RWPE2 (cell line): Measurements from ENCODE around the gene USP53.
"Not testable (repeated sequence)": the region's sequence is repeated elsewhere in the genome, so short reads cannot be mapped to it uniquely, and the experiment has no call there.

Source experiments
- ATAC-seq: fragments of 200-7000 bp; cut with Tn5 transposase; 3 replicates; pipeline ENCODE4 v1.9.1; 2021; ENCODE audit warnings: low read depth
- DNase-seq: peaks from one replicate; pipeline ENCODE4 v3.0.0-alpha.2; 2020; ENCODE audit warnings: low spot score
- H3K27ac ChIP-seq: fragments of 450-650 bp; 2 replicates; pipeline ENCODE4 v1.5.1; 2017; ENCODE audit warnings: mild to moderate bottlenecking; ENCODE audit not compliant: poor library complexity, severe bottlenecking
- H3K27me3 ChIP-seq: fragments of 250-450 bp; sonication (Bioruptor Pico); 2 replicates; pipeline ENCODE4 v1.5.1; 2021; ENCODE audit warnings: mild to moderate bottlenecking, moderate library complexity; ENCODE audit not compliant: insufficient read depth, poor library complexity, severe bottlenecking
- H3K36me3 ChIP-seq: fragments of 250-450 bp; sonication (Bioruptor Pico); 2 replicates; pipeline ENCODE4 v1.5.1; 2020; ENCODE audit warnings: low read depth, mild to moderate bottlenecking, moderate library complexity
- H3K4me1 ChIP-seq: fragments of 250-450 bp; sonication (Bioruptor Pico); 2 replicates; pipeline ENCODE4 v1.5.1; 2021; ENCODE audit warnings: mild to moderate bottlenecking, moderate library complexity; ENCODE audit not compliant: insufficient read depth, poor library complexity, severe bottlenecking
- H3K4me3 ChIP-seq: fragments of 250-450 bp; sonication (Bioruptor Pico); 2 replicates; pipeline ENCODE4 v1.5.1; 2021; ENCODE audit warnings: mild to moderate bottlenecking, moderate library complexity; ENCODE audit not compliant: severe bottlenecking
- H3K9me3 ChIP-seq: fragments of 250-450 bp; sonication (Bioruptor Pico); 2 replicates; pipeline ENCODE4 v1.5.1; 2021; ENCODE audit warnings: mild to moderate bottlenecking, moderate library complexity; ENCODE audit not compliant: severe bottlenecking
- TF ChIP-seq, protein P1 (sequence below): fragments of 450-650 bp; IDR thresholded peaks from one replicate; pipeline ENCODE4 v1.5.1; 2017; ENCODE audit warnings: mild to moderate bottlenecking, moderate library complexity; ENCODE audit not compliant: poor library complexity, severe bottlenecking

USP53 gene

DNA sequence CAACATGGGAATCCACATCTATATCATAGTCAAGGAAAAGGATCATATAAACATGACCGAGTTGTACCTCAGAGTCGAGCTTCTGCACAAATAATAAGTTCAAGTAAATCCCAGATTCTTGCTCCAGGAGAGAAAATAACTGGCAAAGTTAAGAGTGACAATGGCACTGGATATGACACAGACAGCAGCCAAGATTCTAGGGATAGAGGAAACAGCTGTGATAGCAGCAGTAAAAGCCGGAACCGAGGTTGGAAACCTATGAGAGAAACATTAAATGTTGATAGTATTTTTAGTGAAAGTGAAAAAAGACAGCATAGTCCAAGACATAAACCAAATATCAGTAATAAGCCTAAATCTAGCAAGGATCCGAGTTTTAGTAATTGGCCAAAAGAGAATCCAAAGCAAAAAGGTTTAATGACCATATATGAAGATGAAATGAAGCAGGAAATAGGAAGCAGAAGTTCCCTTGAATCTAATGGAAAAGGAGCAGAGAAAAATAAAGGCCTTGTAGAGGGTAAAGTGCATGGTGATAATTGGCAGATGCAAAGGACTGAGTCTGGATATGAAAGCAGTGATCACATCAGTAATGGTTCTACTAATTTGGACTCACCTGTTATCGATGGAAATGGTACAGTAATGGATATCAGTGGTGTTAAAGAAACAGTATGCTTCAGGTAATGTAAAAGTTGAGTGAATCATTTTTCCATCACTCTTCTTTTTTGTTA, 59.0 kb downstream of the USP53 start:
- Histone ChIP-seq H3K4me1 (no peaks in the 10 kb centered on the region), H3K9me3 (no peaks in the 10 kb centered on the region), H3K27me3 (no peaks in the 10 kb centered on the region), H3K36me3 (peaks cover 65% of the 10 kb centered on the region), H3K27ac (no peak overlapping the region), H3K4me3 (no peak overlapping the region)
- no peak for ATAC-seq
- TF ChIP-seq, protein P1, sequence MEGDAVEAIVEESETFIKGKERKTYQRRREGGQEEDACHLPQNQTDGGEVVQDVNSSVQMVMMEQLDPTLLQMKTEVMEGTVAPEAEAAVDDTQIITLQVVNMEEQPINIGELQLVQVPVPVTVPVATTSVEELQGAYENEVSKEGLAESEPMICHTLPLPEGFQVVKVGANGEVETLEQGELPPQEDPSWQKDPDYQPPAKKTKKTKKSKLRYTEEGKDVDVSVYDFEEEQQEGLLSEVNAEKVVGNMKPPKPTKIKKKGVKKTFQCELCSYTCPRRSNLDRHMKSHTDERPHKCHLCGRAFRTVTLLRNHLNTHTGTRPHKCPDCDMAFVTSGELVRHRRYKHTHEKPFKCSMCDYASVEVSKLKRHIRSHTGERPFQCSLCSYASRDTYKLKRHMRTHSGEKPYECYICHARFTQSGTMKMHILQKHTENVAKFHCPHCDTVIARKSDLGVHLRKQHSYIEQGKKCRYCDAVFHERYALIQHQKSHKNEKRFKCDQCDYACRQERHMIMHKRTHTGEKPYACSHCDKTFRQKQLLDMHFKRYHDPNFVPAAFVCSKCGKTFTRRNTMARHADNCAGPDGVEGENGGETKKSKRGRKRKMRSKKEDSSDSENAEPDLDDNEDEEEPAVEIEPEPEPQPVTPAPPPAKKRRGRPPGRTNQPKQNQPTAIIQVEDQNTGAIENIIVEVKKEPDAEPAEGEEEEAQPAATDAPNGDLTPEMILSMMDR = no peak
- DNase-seq = no peak

DNA sequence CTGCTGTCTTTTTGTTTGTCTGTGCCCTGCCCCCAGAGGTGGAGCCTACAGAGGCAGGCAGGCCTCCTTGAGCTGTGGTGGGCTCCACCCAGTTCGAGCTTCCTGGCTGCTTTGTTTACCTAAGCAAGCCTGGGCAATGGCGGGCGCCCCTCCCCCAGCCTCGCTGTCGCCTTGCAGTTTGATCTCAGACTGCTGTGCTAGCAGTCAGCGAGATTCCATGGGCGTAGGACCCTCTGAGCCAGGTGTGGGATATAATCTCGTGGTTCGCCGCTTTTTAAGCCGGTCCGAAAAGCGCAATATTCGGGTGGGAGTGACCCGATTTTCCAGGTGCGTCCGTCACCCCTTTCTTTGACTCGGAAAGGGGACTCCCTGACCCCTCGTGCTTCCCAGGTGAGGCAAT, 67.0 kb downstream of the USP53 start:
- H3K36me3 ChIP-seq, H3K4me1 ChIP-seq, H3K4me3 ChIP-seq, H3K27ac ChIP-seq, H3K27me3 ChIP-seq, DNase-seq, H3K9me3 ChIP-seq, ATAC-seq: not testable (repeated sequence)

DNA sequence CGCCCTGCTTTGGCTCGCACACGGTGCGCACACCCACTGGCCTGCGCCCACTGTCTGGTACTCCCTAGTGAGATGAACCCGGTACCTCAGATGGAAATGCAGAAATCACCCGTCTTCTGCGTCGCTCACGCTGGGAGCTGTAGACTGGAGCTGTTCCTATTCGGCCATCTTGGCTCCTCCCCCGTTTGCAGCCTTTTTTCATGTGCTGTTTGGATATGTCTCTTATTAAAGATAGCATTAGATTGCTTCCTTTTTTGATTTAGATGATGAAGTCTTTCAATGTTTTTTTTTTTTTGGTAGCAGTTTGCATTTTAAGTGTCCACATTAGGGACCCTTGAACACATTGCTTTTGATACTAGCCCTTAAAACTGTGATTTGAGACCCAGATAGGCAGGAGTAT, 67.4 kb downstream of the USP53 start:
- not testable (repeated sequence) for DNase-seq, H3K36me3 ChIP-seq, H3K9me3 ChIP-seq, H3K4me3 ChIP-seq, H3K27me3 ChIP-seq, ATAC-seq, H3K27ac ChIP-seq, H3K4me1 ChIP-seq

DNA sequence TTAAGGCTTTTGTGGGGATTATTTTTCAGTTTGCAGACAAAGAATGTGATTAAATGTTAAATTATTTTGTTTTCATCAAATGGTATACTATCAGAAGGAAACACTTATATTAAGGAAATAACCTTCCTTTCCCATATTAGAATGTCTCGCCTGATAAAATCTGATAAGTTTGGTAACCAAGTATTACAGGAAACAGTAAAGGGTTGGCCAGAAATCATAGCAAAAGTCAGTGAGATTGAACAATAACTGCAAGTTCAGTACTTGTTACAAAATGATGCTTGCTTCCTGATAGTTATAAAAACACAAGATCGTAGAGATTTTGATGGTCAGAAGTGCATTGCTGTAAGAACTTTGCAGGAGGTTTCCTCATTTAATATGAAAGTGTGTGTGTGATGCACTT, 68.9 kb downstream of the USP53 start:
- TF ChIP-seq, protein P1 = no peak
- DNase-seq = no peak
- no peak overlapping the region for H3K27ac ChIP-seq

DNA sequence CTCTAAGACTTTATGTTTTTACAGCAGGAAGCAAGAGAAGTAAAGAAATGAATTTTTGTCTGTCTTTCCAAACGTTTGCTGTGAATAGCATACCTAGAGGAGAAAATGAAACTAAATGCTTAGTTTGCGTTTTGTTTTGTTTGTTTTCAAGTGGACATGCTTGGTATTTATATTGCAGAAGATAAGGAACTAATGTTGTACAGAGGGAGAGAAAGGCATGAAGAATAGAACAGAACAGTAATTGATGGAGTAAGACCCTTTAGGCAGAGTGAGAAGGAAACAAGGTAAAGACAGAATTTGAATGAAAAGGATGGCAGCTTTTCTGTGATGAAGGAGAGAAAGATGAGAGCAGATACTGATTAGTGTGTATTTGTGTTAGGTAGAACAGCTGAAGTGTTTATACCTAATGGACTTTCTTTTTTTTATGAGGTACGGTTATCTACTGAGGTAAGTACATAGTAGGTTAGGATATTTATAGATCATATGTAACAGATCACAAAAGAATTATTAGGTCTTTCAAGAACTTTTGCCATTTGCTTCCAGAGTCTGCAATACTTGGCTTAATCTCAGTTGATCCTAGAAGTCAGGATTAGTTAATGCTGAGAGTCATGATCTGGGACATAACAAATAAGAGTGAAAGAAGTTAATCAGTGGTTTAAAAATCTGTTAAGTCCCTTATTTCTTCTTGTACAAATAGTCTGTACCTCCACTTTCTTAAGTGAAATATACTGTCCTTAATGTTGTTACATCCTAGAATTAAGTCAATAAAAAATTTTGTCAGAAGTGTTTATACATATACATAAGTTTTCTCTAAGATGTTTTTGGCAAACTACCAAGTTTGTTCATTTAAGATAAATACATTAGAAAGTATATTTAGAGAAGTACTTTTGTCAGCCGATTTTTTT, 72.6 kb downstream of the USP53 start:
- peak overlapping the region; percentile 6 for H3K4me3 ChIP-seq
- H3K4me1 ChIP-seq = peaks cover 7% of the 10 kb centered on the region
- no peak for DNase-seq
- ATAC-seq = peak; percentile 61
- TF ChIP-seq, protein P1 = no peak
- no peaks in the 10 kb centered on the region for H3K9me3 ChIP-seq
- H3K36me3 ChIP-seq = peaks cover 11% of the 10 kb centered on the region; the same call in 1 of the 2 replicates
- H3K27ac ChIP-seq = peak overlapping the region; percentile 10
- H3K27me3 ChIP-seq = no peaks in the 10 kb centered on the region

More for the DNA sequence above, 68.9 kb downstream of the USP53 start:
- H3K36me3 ChIP-seq = peaks cover 1% of the 10 kb centered on the region; the same call in 1 of the 2 replicates
- H3K27me3 ChIP-seq = no peaks in the 10 kb centered on the region
- ATAC-seq = no peak
- peaks cover 7% of the 10 kb centered on the region for H3K4me1 ChIP-seq
- no peak overlapping the region for H3K4me3 ChIP-seq
- no peaks in the 10 kb centered on the region for H3K9me3 ChIP-seq
